NCI-H510A (cell line): Measurements from ENCODE around the gene C3orf70.
"Not testable (repeated sequence)": the region's sequence is repeated elsewhere in the genome, so short reads cannot be mapped to it uniquely, and the experiment has no call there.

Experiments used
- DNase-seq: peaks from one replicate; lab custom pipeline; 2025; lab: John Stamatoyannopoulos, UW

C3orf70 gene

DNA sequence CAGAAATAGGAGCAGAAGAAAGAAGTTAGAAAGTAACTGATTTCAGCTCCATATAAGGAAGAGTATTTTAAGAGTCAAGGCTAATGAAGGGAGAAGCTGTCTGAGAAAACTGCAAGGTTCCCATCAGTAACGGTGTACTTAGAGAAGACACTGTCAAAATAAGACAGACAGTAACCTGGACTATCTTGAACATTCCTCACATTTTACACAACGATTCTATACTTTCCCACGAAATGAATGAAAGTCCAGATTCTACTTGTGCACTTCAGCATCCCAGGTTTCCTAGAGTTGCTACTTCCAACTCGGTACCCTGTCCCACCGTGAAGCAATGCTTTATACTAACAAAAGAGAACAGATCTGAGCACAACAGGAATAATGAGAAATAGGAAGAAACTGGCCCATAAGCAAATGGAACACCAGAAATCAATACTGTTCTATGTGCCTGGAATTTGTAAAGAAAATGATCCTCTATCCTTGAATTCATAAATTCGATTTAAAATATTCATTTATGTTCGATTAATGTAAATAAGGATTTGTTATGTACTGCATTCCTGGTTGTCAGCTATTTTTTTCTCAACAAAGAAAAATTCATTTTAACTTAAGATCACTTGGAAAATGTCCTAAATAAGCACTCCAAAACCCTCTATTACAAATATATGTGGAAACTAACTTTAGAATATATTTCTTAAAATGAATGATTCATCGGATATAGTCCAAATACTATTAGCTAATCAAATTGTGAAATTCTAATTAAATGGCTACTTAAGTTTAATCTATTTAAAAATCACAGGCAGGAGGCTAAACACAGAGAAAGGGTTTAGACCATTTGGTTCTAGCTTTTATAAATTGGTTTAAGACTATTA lies 1.5 kb downstream of the C3orf70 start:
- DNase-seq = no peak

DNA sequence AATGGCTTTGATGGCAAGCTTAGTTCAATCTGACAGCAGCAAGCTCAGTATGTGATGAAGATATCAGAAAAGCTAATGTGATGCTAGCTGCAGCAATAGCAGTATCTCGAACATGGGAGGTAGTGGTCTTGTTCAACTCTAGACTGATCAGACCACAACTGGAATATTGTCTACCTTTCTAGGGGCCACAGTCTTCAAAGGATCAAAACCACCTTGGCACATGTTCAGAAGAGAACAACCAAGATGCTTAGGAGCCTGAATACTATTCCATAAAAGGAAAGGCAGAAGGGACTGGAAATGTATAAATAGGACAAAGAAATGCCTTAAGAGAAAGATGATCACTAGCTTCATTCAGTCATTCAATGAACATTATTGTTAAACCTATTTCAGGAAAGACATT lies 2.3 kb downstream of the C3orf70 start:
- no peak for DNase-seq

DNA sequence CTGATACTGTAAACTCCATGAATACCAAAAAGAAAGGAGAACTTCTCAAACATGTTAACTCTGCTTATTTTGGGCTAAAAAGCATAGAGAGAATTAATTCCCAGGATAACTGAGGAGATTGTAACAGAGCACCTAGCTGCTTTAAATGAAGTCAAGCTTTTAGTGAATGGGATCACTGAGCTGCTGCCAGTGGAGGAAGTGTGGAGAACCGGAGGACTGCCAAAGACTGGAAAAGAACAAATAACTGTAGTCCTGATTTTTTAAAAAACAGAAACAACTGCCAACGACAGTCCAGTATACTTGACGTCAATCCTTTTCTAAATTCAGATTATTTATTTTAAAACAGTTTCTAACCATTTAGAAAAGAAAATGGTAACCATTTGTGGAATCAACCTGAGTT lies 3.3 kb downstream of the C3orf70 start:
- DNase-seq = no peak

DNA sequence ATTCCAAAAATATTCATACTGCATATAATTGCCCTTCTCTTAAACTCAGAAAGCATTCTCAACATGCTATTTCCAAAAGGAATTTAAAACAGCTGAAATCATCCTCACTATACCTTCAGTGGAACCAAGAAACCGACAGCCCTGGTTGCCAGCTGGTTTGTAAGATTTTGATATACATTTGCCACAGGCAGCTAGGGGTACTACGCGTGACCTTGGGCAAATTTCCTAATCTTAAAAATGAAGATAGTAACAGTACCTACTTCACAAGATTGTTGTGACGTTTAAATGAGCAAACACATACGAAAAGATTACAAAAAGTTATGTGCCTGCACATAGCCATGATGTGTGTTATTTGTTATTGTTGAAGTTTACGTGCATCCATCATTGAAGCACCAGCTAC lies 7.3 kb downstream of the C3orf70 start:
- DNase-seq = no peak

DNA sequence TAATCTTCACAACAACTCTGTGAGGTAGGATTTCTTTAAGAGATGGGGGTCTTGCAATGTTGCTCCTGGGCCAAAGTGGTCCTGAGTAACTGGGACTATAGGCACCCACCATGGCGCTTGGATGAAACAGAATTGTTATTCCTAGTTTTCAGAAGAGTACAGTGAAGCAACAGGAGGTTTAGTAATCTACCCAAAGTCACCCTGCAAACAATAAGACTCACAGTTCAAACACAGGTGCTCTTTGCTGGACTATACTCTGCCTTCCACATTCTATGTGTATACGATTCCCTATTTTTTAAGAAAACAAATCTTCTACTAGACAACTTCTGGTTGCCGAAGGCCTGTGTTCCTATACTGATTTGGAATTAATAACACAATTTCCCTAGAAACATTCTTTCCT lies 8.1 kb downstream of the C3orf70 start:
- DNase-seq = no peak

DNA sequence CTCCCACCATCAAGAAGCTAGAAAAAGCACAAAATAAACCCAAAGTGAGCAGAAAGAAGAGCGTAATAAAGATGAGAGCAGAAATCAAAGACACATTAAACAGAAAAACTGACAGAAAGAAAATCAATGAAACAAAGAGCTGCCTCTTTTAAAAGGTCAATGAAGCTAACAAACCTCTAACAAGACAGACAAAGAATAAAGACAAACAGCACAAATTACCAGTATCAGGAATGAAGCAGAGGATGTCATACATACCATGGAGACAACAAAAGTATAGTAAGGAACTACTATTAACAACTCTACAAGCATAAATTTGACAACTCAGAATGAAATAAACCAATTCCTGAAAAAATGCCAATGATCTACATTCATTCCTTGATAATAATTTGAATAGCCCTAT lies 15.0 kb downstream of the C3orf70 start:
- DNase-seq = no peak

DNA sequence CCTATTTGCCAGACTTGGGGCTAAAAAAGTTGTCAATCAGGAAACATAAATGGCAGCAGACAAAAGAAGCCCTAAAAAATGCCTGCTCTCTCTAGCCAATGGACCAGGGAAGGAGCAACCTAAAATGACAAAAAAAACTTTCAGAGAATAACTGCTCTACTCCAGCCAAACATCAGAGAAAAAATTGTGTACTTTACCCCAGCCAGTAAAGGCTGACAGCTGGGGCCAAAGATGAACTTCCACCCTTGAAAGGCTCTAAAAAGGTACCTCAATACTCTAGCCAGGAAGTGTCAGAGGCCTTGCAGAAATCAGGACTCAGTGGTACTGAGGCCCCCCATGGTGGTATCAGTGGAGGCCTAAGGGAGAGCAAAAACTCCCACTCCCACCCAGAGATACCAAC lies 18.4 kb downstream of the C3orf70 start:
- no peak for DNase-seq

DNA sequence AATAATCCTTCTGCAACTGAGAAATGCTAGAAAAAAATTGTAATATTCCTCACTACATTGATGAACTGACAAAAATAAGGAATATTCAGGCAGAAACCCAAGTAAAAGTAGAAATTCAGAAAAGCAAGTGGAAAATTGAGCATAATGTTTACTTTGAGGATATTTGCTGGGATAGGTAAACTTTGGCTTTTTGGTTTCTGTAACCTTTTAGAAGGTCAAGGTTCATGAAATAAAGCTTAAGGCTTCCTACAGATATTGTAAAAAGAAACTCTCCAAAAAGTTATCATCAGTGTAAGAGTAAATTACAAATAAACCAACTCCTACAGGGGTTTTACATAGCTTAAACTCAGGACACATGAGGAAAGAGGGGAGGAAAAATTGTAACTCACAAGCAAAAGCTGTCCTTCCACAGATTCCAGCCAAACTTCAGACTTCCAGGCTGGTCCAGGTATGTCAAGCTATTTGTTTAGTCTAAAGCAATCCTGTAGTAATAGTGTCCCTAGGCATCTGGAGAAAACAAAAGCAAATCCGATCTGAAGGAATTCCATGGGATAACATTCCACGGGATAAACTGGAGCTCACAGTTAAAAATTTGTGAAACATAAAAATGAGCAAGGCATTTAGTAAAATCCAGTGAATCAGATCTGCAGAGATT lies 21.1 kb downstream of the C3orf70 start:
- DNase-seq = no peak

DNA sequence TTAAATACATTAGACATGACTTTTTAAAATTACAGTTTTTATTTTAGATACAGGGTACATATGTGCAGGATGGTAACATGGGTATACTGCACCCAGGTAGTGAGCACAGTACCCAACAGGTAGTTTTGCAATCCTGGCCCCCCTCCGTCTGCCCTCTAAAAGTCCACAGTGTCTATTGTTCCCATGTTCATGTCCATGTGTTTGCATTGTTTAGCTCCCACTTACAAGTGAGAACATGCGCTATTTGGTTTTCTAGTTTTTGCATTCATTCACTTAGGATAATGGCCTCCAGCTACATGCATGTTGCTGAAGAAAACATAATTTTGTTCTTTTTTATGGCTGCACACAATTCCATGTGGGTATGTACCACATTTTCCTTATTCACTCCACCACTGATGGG lies 23.8 kb downstream of the C3orf70 start:
- no peak for DNase-seq

DNA sequence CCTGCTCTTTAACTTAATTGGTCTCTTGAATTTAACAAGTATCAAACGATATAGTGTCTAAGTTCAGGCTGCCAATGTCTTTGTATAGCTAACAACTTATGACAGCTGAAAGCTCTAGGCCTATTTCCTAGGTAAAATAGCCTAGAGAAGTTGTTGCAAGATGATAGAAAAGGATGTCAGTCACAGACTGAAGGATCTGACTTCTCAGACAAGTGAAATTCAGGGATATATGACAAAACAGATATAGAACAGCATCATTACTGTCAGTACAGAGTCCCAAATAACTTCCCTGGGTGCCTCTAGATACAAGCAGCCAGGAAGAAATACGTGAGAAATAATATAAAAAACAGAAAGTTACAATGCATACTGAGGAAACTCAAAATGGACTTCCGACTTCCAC lies 26.7 kb downstream of the C3orf70 start:
- DNase-seq = no peak

DNA sequence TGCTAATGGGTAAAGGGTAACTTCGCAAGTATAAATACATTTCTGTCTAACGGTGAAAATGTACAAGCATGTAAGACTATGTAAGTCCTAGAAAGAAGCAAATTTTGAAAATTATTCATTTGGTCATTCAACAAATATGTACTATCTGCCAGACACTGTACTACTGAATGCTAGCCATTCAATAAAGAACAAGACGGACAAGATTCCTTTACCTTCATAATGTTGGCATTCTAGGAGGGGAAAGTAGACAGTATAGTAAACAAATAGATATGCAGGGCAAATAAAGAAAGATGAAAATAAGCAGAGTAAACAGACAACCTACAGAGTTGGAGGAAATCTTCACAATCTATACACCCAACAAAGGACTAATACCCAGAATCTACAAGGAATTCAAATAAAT lies 32.7 kb downstream of the C3orf70 start:
- no peak for DNase-seq

DNA sequence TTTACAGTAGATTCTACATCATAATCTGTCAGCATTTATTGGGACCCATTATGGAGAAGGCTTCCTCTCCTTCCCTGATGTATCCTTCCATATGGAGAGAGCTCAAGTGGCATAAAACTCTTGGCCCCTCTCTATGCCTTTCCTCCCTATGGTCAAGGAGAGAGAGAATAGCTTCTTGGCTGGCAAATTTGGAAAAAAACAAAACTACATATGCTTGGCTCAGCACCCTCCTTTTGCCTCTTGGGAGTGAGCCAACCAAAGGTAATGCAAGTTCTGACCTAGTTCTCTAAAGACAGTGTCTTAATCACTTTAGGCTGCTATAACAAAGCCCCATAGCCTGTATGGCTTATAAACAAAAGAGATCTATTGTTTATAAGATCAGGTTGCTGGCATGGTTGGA lies 37.5 kb downstream of the C3orf70 start:
- no peak for DNase-seq

DNA sequence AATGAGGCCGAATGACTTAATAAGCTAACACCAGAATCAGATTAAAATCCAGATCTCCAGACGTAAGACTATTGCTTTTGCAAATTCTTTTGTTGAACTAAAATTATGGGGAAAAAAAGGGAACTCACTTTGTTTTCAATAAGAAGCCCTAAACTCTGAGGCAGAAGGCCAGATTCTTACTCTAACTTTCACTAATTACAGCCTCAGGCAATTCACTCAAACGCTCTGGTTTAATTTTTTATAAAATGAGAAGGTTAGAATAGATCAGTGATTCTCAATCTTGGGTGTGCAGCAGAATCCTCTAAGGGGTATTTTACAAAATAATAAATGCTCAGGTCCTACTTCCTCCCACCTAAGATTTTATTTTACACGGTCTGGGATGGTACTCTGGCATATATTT lies 38.1 kb downstream of the C3orf70 start:
- no peak for DNase-seq

DNA sequence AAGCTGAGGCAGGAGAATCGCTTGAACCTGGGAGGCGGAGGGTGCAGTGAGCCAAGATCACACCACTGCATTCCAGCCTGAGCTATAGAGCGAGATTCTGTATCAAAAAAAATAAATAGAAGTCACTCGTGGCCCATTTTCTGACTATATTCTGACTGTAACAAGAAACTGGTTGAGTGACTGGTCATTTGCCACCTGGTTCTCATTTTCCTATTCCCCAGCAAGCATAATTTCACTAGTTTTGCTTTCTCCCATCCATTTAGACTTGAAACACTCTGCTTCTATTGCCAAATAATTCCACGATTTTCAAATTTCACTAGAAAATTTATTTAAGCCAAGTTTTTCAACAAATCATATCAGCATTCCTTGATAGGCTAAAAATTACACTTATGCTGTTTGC lies 40.7 kb downstream of the C3orf70 start:
- no peak for DNase-seq

DNA sequence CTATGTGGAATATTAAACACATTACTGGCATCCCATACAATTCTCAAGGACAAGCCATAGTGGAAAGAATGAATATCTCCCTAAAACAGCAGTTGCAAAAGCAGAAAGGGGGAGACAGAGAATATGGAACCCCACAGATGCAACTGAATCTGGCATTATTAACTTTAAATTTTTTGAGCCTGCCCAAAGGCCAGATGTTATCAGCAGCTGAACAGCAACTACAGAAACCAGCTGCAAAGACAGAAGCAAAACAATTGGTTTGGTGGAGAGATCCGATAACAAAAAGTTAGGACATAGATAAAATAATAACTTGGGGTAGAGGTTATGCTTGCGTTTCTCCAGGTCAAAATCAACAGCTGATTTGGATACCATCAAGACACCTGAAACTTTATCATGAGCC lies 43.8 kb downstream of the C3orf70 start:
- DNase-seq = not testable (repeated sequence)

DNA sequence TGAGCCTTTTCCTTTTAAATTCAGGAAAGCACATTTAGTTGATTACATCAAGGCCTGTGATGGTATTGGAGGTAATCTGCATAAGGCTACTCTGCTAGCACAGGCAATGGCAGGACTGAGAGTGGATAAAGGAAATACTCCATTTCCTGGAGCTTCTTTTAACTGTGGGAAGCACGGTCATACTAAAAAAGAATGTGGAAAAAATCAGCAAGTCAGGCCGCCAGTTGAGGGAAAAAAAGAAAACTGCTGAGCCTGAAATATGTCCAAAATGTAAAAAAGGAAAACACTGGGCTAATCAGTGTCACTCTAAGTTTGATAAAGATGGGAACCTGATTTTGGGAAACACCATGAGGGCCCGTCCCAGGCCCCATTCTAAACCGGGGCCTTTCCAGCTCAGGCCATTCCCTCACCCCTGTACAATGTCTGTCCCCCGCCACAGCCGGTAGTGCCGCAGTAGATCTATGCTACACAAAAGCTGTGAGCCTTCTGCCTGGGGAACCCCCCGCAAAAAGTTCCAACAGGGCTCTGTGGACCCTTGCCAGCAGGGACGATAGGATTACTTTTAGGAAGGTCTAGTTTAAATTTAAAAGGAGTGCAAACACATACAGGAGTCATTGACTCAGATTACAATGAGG lies 46.5 kb downstream of the C3orf70 start:
- not testable (repeated sequence) for DNase-seq

DNA sequence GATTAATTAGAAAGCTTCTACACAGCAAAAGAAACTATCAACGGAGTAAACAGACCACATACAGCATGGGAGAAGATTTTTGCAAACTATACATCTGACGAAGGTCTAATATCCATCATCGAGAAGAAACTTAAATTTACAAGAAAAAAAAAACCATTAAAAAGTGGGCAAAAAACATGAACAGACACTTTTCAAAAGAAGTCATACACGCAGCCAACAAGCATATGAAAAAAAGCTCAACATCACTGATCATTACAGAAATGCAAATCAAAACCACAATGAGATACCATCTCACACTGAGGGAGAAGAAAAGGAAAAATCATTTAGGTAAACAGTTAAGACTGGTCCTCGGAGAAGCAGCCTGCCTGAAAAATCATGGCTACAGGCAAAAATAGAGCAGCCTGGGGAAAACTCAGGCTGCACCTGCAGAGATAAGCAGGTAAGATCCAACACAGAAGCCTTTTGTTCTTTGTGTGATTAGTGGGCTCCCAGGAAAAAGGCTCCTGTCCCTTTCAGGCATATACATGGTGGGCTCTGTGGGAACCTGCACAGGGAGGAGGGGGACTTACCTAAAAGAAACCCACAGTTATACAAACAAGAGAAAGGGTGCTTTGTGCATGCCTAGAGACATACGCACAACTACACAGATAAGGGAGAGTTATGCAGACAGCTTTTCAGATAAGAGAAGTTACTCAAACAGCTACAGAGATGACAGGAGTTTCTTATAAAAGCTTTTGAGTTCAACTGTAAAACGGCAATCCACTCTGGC lies 49.3 kb downstream of the C3orf70 start:
- no peak for DNase-seq

DNA sequence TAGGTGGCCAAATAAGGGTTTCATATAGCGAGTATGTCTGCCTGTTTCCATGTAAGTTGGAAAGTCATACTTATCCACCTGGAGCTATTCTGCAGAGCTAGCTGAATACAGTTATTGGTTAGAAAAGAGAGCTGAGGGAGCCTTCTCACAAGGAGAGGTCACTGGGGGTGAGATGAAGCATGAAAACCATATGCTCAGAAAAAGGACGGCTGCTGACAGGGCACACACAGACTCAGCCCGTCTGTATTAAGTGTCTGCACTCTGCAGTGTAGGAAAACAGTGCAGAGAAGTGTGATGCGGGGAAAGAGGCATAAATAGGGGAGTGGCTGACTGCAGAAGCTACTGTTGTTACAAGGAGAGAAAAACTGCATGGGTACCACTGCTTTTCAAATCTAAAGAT lies 58.2 kb downstream of the C3orf70 start:
- DNase-seq = no peak

DNA sequence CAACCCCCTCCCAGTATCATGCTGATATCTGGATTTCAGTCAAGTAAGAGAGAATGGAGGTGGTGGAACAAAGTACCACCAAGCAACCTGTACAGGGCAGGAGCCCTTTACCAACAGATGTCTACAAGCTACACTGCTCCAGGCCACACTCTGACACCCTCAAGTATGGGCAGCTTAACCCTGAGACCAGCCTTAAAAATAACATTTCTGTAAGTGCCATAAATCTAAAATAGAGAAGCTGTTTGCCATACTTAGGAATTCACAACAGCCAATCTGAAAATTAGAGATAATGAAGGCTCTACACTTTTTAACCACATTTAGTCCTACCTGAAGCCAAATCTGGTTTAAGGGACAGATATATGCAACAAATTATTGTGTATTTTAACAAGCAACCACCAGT lies 59.7 kb downstream of the C3orf70 start:
- DNase-seq = no peak

DNA sequence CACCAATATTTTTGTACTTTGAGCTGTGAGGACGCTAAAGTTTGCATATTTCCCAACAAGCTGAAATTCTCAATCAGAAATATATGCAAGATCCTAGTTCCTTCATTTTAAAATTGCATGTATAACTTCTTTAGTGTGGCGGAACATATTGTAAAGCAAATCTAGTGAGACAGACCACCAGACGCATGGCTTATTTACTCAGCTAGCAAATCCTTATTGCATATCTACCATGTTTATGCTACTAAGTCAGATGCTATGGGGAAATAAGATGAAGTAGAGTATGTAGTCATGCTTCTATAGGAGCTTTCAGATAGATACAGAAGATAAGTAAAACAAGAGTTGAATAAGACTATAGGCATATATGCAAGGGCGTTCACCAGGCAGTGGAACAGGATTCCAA lies 62.0 kb downstream of the C3orf70 start:
- no peak for DNase-seq

DNA sequence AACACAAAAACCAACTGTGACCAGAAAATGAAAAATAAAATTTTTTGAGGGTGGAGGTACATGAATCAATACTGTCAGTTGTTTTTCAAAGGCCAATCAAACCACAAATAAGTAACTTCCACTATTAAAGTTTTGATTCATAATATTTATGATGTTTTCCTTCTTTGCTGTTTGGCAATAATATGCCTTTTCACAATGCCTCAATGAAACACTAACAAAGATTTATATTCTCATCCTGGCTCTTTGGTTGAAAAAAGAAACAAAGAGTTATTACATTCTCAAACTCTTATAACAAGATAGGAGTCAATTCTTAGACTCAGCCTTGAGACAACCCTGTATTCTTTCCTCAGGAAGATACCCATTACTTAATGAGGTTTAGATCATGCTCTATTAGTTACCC lies 63.1 kb downstream of the C3orf70 start:
- no peak for DNase-seq

DNA sequence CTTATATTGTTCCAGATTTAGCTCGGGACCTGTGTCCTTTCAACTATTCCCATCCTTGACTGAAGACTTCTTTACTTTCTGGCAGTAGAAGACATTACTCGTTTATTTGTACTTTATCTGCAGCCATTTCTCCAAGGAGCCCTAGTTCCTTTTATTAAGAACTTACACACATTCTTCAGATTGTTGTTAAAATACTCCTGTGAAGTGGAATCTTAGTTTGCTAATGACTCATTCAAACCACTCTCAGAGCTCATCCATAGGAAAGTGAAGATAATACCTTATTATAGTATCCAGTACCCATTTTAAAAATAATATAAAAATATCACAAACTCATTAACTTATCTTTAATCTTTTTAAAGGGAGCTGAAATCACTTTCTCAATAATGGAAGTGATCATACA lies 63.5 kb downstream of the C3orf70 start:
- DNase-seq = no peak

DNA sequence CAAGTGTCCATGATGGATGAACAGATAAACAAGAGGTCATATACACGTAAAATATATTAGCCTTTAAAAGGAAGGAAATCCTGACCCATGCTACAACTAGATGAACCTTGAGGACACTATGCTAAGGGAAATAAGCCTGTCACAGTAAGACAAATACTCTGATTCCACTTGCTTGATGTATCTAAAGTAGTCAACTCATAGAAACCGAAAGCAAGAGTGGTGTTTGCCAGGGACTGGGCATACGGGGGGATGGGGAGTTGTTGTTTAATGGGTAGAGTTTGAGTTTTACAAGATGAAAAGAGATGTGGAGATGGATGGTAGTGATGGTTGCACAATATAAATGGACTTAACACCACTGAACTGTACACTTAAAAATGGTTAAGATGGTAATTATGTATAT lies 65.4 kb downstream of the C3orf70 start:
- DNase-seq = no peak
